GM21737 (cell line): ENCODE data around the gene C2CD4C.
"Not testable (repeated sequence)": the region's sequence is repeated elsewhere in the genome, so short reads cannot be mapped to it uniquely, and the experiment has no call there.

Source experiments
- ATAC-seq: cut with Tn5 transposase; IDR thresholded peaks from one replicate; pipeline ENCODE4 v1.9.1; 2021; ENCODE audit warnings: mild to moderate bottlenecking, moderate library complexity; ENCODE audit not compliant: unreplicated experiment

The C2CD4C gene

DNA sequence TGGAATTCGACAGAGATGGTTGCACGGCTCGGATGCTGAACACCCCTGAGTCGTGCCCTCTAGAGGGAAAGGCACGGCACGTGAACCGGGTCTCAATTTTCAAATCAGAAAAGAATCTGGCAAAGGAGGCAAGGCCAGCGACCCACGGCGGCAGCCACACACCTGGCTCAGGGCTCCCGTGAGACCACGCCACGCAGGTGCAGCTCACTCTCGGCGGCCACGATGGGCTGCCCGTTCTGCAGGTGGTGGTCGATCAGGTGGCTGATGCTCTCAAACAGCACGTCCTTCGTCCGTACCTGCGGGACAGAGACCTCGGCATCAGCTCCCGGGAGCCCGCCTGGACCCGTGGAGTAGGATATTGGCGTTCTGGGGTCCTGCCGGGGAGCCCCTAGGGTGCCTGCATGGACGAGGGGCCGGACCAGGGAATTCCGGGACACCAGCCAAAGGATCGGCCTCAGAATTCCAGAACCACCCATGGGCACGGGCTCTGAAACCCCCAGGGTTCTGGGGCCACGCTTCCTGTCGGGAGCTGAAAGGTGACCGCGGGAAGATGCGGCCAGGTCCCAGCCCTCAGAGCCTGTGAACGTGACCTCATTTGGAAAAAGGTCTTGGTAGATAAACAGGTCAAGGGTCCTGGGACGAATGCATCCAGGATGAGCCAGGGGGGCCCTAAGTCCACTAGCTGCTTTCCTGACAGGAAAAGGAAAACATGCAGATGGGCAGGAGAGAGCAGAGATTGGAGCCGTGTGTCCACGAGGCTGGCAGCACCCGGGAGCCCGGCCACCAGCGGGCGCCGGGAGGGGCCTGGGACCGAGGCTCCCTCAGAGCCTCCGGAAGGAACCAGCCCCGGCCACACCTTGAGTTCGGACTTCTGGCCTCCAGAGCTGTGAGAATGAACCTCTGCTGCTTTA, 10.1 kb upstream of the C2CD4C start:
- ATAC-seq, result no peak

DNA sequence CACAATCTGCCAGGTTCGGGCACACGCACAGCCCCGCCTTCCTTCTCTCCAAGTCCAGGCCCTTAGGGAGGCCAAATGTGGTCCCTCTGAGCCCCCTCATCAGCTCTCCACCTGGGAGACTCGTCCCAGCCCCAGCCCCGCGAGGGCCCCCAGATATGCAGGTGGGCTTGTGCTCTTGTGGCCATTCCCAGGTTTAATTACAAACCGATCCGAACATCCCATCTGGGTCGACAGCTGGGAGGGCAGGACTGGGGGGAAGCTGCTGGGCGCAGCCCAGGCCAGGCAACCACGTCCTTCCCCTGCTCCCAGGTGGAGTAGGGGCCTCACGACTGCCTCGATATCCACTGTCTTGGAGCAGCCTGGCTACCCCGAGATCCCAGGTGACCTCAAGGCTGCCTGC, 7.5 kb upstream of the C2CD4C start:
- ATAC-seq, result no peak

DNA sequence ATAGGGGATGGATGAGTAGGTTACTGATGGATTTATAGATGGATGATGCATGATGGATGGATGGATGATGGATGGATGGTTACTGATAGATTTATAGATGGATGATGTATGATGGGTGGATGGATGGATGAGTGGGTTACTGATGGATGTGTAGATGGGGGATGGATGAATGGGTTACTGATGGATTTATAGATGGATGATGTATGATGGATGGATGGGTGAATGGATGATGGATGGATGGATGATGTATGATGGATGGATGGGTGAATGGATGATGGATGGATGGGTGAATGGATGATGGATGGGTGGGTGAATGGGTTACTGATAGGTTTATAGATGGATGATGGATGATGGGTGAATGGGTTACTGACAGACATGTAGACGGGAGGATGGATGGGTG, 6.3 kb upstream of the C2CD4C start:
- no peak for ATAC-seq

DNA sequence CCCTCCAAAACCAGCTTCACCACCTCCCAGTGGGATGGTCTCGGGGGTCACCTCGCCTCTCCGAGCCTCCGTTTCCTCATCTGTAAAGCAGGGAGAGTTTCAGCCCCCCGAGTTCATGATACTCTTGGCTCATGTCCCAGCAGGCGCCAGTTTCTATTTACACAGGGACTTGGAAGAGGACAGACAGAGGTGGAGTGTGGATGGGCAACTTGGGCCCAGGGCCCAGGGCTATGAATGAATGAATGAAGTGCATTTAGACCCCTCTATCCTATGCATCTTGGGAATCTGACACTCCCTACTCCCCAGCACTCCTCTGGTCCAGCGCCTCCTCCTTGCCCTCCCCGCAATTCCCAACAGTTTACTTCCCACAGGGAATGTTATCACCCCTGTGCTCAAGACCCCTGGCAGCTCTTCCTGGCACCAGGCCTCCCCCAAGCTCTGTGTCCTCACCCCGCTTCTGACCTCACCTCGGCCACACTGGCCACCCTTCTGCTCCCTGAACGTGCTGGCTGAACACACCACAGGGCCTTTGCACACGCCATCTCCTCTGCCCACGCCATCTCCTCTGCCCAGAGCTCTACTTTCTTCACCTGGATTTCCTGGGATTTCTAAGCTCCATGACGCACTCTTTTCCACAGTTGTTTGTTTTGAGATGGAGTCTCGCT, 4.9 kb upstream of the C2CD4C start:
- ATAC-seq, result no peak

DNA sequence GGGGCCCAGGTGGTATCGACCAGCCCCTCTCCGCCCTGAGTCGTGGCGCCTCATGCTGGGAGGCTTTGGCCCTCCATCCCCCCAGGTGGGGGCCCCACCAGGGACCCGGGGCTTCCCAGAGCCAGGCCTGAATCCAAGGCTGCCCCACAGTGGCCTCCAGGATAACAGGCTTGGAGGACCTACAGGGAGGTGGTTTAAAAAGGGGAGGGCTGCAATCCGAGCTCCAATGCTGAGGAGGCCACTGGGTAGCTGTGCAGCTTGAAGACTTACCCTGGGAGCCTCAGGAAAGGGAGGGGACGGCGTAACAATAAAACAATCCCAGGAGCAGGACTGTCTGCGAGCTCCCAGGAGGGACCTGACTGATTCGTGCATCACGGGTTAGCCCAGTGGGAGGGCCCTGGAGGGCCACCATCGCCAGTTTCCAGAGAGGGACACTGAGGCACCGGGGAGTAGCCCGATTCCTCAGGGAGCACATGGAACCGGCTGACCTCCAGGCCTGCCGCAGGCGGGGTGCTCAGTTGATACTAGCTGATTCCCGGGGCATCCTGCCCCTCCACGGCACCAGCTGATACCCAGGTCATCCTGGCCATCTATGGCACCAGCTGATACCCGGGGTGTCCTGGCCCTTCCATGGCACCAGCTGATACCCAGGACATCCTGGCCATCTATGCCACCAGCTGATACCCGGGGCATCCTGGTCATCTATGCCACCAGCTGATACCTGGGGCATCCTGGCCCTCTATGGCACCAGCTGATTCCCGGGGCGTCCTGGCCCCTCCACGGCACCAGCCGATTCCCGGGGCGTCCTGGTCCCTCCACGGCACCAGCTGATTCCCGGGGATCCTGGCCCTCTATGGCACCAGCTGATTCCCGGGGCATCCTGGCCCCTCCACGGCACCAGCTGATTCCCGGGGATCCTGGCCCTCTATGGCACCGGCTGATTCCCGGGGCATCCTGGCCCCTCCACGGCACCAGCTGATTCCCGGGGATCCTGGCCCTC, 3.7 kb upstream of the C2CD4C start:
- ATAC-seq, result no peak

DNA sequence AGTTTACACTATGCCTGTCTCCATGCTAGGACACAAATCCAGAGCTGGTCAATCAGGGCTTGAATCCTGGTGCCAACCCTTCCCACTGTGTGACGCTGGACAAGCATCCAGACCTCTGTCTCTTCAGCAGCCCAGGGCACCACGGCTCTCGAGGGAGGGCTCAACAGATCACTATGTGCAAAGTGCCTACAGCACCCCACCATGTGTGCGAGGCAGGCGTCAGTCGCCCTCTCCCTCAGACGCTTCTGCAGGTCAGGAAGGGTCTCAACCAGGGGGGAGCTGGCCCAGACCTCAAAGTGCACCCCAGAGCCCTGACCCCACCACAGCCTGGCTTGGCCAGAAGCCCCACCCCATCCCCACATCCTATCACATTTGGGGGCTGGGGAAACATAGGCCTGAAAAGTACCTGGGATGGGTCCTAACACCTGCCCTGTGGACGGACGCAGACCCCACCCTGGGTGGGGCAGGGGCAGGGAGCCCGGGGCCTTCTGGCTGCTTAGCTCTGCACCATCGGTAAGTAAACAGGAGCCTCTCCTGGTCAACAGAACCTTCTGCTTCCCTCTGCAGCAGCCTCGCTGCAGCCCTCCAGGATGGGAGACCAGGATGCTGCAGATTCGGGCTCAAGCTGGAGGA, 2.9 kb upstream of the C2CD4C start:
- ATAC-seq, result no peak

DNA sequence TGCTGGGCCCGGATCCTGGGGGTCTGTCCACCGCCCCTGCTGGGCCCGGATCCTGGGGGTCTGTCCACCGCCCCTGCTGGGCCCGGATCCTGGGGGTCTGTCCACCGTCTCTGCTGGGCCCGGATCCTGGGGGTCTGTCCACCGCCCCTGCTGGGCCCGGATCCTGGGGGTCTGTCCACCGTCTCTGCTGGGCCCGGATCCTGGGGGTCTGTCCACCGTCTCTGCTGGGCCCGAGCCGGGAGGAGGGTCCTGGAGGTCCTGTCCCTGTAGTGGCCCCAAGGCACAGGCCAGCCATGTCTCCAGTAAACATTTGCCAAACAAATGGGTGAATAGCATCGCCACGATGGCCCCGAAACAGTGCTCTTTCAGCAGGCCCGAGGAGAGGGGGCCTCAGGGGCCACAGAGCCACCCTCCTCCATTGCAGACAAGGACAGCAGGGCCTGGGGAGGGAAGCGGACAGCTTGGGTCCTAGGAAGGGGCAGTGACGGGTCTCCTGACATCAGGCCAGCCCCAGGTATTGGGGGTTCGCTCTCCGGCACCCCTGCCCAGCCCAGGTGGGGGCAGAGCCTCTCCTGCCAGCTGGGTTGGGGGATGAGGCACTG, 2.3 kb upstream of the C2CD4C start:
- ATAC-seq, result not testable (repeated sequence)

DNA sequence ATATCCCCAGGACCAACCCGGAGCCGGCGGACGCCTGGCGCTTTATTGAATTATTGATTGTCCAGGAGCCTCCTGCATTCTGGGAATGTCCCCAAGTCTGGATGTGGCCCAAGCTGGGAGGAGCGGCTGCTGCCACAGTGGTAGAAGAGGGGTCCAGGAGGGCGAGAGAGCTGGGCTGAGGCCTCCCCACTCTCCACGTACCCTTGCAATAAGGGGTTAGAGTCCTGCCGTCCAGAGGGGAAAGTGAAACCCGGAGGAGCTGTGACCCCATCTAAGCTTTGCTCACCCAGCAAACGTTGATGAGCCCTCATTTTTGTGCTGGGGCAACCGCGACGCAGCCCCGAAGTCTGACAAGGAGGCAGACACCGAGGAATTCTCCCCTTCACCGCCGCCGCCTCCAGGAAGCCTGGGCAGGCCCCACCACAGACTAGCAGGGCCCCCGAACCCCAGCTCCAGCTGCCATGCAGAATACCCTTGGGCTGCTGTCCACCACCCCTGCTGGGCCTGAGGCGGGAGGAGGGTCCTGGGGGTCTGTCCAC, 1.4 kb upstream of the C2CD4C start:
- ATAC-seq, result no peak

DNA sequence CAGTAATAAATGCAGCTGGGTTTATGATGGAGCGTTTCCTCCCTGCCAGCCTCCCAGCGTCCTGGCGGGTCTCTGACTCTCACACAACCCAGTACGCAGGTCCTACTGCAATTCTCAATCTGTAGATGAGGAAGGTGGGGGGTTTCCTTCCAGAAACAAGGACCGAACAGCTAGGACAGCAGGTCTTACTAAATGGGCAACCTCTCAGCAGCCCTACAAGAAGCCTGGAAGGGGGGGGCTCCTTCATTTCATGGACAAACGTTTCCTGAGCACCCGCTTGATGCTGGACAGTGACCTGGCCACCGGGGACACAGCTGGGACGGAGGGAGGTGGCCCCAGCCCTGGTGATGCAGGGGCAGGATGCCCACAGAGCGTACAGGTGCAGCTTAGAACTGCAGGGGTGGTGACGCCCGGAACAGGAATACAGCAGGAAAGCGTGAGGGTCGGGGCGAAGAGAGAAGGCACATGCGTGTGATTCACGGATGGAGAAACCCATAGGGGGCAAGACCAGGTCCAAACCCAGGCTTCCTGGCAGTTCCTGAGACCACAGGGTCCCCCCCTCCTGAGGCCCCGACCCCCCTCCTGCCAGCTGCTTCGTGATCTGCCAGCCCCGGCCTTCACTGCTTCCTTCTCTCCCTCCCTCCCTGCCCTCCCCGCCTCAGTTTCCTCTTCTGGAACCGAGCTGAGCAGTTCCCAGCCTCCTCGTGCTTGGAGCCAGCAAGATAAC, 732 bp upstream of the C2CD4C start:
- ATAC-seq, result no peak

DNA sequence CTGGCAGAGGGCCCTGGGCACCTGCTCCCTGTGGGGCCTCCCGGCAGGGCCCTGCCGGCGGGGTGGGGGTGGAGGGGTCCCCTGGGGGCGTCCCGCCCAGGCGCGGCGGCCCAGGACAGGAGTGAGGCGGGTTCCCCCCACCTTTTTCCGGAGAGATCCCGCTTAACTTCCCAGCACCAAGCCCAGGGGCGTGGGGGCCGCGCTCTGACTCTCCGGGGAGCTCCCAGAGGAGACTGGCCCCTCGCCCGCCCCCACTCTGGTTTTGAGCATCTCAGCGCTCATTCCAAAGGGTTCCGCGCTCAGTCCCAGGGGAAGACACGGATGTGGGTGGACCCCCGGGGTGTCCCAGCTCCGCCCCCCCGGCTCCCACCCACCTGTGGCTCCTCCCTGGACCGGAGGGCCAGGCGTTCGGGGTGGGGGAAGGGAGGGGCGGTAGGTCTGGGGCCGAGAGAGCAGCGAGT, 476 bp downstream of the C2CD4C start:
- ATAC-seq, result no peak

DNA sequence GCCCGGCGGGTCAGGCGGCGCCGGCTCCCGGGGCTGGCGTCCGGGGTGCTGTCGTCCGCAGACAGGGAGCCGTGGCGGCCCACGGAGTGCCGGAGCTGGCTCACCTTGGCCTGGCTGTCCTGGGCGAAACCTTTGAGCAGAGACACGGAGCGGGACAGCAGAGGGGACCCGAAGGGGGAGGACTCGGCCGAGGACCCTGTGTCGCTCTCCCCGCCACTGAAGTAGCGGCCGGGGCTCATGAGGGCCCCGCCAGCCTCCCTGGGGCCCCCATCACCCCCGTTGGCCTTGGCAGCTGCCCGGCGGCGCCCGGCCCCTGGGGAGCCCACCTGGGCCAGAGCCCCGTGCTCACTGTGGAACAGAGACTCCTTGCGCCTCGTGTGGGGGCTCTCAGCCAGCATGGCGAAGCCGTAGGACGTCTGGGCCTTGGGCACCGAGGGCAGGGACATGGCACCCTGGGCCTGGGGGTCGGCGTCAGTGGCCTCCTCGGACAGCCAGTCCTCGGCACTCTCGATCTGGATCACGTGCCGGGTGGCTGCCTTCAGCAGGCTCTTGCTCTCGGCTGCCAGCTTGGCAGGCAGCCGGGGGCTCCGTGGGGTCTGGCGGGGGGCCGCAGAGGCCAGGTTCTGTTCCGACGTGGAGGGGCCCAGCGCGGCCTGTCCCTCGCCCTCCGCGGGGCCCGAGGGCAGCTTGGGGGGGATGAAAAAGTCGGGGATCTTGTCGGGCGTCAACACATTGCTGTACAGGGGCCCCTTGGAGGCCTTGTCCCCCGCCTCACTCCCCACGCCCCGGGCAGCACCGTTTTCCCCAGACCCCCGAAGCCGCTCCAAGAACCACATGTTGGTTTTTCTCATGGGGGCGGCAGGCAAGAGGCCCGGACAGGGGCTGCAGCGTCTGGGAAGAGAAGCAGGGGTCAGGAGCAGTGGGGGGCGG, 1.2 kb downstream of the C2CD4C start:
- no peak for ATAC-seq

DNA sequence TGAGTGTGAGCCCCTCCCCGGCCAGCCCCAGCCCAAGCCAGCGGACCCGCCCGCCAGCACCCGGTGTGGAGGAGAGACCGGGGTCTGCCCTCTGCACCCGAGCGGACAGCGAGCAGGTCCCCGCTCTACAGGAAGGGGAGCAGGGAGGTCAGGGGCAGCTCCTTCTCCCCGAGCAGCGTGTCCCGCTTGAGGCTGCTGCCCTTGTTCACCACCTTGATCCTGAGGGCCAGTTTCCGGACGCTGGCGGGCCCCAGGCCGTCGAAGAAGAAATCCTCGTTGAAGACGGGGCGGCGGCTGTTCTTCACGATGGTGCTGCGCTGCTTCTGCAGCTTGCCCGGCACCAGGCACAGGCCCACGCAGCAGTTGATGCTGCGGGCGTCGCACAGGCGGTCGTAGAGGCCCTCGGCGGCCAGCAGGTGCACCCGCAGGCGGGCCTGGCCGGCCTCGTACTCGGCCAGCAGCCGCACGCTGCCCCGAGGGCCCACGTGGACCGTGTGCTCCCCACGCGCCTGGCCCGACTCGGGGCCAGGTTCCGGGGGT, 1.9 kb downstream of the C2CD4C start:
- no peak for ATAC-seq

DNA sequence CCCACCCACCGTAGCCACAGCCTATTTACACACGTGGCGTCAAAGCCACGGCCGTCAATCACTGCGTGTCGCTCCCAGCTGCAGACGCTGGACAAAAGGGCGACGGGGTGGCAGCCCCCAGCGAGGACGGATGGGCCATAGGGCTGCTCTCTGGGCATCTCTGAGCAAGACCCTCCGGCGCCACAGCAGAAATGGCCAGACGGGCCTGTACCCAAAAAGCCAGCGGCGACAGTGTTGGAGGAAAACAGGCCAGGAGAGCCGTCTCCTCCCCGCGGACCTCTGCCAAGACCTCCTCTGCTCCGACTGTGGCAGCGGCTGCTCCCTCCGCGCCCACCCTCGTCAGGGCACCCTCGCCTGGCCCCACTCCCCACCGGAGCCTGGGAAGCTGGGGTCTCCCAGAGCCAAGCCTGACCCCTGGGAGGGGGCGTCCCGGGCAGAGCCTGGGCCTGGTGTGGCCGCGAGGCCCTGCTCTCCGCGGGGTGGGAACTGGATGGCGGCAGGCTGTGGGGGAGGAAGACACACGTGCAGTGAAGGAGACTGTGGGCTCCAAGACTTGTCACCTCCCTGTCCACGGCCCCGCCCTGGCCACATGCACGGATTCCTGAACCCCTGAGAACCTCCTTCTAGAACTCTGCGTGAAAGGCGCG, 2.7 kb downstream of the C2CD4C start:
- no peak for ATAC-seq

DNA sequence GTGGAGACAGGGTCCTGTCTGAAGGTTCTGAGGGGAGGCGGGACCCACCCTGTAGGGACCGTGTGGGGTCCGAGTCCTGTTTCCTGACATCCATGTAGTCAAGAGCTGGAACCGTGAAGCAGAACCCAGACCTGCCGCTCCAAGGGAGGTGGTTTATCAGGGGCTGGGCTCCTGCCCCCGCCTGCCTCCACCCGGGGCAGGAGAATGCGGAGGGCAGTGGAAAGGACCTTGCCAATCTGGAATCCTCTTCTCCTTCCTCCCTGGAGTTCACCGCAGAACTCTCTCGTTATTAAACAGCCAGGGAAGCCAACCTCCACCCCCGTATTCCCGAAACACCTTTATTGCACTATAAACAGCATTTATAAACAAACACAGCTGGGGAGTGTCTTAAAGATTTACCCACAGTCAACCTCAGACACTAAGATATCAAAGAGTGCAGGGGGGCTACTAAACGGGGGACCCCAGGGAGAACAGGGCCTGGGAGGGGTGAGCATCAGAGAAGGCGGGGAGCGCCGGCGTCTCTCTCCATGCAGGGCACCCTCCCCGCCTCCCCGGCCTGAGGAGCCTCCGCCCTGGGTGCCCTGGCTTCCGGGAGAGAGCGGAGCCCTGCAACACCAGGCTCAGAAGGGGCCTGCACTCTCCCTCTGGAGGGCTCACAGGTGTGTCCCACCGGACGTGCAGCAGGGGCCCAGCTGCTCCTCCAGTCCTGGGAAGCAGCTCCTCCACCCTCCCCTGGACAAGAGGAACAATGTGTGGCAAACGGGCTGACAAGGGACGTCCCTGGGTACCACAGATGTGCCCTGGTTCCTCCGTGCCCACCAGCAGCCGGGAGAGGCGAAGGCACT, 3.6 kb downstream of the C2CD4C start:
- ATAC-seq, result no peak

DNA sequence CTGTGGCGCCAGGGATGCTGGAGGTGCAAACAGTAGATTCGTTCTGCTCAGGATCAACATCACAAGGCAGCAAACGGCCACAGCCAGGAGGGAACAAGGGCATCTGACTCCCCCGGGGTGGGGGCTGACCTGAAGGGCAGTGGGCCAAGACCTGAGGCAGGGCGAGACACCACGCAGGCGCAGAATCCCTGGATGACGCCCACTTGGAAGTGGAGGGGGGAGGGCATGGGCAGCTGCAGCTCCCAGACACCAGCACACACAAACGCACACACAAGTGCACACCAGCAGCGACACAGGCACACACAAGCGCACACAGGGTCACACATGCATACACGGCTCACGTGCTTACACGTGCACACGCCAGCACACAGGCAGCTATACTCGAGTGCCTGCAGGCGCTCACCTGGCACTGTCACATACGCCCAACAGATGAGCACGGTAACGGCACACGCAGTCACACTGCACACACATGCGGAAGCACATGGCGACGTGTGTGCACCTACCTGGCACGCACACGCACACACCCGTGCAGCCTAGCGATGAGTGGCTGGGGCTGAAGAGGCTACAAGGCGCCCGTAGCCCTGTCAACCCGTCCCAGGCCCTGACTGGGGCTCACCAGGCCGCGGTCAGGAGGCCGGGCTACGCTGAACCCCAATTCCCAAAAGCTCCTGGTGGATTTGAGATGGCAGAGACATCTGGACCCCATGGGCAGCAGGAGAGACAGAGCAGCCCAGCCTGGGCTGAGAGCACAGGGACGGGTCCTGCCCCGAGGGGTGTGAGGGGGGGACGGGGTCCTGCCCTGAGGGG, 5.5 kb downstream of the C2CD4C start:
- no peak for ATAC-seq

DNA sequence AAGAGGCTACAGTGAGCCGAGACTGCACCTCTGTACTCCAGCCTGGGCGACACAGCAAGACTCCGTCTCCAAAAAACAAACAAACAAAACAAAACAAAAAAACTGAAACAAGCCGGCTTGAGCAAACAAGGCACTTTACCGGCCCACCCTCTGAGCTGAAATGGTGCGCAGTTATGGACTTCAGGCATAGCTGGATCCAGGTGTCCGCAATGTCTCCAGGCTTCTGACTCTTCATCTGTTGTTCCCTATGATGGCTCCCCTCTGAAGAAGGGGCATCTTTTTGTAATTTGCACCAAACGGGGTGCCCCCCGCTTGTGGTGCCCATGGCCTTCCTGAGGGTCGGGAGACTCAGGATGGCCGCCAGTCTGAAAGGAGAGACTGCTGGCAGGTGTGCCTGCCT, 6.2 kb downstream of the C2CD4C start:
- ATAC-seq, result no peak
